HG03060 (cell line): ENCODE data around the gene MACROH2A1.

ENCODE experiments used
- ATAC-seq: cut with Tn5 transposase; IDR thresholded peaks from one replicate; pipeline ENCODE4 v1.9.1; 2021; ENCODE audit warnings: low read depth, moderate number of reproducible peaks; ENCODE audit not compliant: unreplicated experiment

The MACROH2A1 gene

DNA sequence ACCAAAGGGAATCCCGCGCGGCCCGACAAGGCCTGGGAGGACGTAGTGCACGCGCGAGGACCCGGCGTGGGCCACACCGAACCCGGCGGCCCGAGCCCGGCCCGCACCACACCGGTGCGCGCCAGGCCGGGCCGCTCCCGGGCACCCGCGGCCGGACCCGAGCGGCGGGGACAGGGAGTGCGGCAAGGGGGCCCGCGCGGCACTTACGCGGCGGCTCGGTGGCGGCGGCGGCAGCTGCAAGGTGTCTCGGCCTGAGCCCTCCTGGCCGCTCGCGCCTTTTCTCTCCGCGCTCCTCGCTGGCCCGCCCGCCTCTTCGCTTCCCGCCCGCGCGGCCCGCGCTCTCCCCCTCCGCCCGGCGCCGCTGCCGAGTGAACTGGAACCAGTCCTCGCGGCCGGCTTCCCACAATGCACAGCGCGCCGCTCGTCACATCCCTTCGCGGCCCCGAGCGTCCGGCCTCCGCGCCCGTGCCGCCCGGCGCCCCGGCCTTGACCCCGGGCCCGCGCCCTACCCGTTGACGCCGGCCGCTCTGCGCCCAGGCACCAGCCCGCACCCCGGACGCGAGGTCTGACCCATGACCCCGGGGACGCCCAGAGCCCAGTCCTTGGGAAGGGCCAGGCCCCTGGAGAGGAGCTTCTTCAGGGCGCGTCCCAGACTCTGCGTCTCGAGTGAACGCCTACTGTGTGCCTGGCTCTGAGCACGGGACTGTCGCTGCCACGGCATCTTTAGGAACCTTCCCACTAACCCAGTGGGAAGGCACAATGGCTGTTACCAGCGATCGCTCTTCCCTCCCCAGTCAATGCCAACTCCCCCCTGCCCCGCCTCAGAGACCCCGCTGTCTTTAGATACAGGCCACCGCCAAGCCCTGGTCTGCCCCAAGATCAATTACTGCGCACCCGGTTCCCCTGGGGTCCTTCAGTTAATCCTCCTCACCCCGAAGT is at the start of gene MACROH2A1:
TSS of gene MACROH2A1 (minus strand) at position 377 of the 939 bp plus-strand sequence. CDS start 10,138 bp downstream, outside the sequence.
- peak; percentile 54 for ATAC-seq

DNA sequence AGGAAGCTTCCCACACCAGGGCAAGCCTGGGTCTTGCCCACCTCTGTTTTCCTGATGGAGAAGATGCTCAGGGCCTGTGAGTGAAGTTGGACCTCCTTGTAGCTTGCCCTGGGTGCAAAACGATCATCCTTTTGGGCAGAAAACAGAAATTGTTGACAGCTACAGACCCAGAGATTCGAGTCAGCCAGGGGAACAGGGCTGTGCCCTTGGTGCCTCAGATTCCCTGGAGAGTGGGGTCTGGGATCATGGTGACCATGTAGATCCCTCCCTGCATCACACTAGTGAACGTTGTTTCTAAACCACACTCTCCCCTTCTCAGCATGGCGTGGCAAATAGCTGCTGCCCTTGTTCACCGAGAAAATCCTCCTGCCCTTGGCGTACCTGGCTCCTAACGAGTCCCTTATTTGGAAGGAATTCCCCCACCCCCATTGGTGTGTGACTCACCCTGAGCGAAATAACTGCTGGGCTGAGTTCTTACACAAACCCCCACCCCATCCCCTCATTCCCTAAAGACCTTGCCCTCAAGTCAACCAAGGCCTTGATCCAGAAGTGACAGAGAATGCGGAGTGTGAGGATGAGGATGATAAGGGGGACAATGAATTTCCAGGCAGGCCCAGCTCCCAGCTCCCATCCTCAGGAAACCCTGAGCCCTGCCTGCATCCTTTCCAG is 49.2 kb upstream of the MACROH2A1 start:
- ATAC-seq = no peak

DNA sequence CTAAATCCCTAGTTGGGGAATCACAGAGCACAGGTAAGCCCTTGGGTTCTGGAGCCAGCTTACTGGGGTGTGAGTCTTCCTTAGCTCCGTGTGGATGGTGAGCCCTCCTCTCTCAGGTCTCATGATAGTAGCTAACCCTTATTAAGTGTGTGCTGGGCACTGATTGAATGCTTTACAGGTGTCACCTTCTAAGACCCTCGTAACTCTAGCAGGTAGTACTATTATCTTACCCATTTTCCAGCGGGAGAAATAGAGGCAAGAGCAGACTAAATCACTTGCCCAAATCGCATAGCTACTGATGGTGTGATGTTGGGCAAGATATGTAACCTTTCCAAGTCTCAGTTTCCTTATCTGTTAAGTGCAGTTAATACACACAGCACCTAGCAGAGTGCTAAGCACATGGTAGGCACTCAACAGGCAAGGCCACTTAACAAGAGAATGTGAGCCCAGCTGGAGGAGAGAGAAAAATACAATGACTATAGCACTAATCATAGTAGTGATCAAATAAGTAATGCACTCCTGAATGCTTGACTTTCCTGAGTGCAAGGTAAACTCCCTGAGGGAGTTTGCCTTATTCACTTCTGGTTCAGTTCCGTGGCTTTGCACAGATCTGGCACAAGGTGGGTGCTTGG is 48.4 kb upstream of the MACROH2A1 start, which contains the start of gene DCANP1:
TSS of gene DCANP1 (minus strand) at position 51 of the 632 bp plus-strand sequence. CDS start 240 bp downstream, outside the sequence.
- no peak for ATAC-seq

DNA sequence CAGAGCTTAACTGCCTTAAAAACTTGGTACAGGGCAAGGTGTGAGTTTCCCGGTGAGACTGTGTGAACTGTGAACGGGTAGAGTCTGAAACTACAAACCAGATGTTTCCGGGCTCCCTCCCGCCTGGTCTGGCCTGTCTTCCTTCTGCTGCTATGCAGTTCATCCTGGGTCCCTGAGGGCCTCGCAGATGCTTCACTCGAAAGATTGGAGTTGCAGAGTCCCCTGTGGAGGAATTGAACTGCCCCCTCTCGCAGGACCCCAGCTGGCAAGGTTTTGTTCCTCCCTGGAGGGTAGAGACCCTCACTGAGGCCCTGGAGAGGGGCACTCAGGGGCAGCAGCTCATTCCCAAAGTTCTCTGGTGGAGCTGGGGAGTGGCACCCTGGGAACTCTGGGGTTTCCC is 47.6 kb upstream of the MACROH2A1 start:
- no peak for ATAC-seq

DNA sequence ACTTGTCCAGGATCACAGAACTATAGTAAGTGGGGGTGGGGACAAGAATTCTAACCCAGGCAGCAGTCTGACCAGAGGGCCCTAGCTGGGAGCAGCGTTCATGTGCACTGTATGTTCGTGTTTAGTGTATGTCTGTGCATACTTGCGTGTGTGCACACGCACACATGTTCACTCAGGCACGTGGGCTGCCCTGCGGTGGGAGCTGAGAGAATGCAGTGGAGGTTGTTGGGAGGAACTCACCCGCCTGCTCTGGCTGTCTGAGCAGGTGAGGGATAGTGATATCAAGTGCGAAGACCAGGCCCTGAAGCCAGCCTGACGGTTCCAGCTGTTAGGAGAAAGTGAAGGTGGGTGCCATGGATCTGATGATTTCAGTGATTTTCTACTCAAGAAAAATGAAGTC is 47.2 kb upstream of the MACROH2A1 start:
- no peak for ATAC-seq

DNA sequence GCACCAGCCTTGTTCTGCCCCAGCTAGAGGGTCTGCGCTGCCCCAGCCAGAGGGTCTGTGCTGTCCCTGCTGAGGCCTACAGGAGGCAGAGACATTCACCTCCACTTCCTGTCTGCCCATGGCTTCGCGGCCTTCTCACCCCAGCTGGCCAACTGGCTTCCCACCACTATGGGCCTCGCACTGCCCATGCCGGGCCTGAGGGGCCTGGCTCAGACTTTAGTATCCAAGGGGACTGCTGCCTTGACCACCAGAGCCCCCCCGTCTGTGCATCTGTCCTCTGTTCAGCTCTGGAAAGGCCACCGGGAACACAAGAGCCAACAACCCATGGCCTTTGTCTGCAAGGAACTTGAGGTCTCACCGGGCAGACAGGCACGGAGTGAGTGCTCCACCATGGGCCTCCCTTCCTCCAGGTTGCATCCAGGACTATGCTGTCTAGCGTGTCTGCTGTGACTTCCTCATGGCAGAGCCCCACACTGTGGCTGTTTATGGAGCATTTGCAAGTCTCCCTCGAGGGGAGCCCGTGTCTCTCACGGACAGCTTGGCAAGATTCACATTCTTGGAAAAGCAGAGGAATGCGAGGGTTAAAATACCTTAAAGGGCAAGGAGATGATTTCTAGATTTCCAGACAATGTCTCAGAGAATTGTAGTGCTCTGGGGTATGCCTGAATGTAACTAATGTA is 46.4 kb upstream of the MACROH2A1 start:
- ATAC-seq = no peak

DNA sequence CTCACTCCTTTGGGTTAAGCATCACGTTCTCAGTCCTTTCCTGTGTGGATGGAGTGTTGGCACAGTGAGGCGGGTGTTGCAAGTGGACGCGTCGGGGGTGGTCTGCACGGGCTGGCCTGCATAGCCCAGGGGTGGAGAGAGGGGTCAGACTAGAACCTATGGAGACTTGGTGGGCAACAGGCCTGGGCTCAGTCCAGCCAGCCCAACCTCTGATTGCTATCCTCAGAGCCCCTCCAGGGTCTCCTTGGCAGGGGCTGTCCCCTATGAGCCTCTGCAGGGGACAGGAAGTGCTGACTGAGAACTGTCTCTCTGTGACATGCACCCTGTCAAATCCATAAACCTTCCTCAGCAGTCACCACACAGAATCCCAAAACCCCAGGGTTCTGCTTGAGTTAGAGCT is 45.9 kb upstream of the MACROH2A1 start:
- ATAC-seq = no peak

DNA sequence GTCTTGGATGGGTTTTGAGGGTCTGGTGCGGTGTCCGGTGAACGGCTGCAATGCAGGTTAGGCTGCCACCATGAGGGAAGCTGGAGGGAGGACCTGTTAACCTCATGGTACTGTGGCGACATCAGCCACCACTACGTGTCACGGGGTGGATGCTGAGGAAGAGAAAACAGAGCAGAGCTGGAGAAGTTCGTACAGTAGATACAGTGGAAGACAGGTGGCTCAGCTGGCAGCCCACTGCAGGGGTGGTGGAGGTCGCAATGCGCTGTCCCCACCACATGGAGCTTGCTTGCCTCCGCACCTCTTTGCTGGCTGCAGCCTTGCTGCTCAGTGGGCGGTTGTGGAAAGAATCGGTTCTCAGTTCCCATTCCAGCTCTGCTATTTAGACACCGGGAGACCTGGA is 45.3 kb upstream of the MACROH2A1 start:
- no peak for ATAC-seq

DNA sequence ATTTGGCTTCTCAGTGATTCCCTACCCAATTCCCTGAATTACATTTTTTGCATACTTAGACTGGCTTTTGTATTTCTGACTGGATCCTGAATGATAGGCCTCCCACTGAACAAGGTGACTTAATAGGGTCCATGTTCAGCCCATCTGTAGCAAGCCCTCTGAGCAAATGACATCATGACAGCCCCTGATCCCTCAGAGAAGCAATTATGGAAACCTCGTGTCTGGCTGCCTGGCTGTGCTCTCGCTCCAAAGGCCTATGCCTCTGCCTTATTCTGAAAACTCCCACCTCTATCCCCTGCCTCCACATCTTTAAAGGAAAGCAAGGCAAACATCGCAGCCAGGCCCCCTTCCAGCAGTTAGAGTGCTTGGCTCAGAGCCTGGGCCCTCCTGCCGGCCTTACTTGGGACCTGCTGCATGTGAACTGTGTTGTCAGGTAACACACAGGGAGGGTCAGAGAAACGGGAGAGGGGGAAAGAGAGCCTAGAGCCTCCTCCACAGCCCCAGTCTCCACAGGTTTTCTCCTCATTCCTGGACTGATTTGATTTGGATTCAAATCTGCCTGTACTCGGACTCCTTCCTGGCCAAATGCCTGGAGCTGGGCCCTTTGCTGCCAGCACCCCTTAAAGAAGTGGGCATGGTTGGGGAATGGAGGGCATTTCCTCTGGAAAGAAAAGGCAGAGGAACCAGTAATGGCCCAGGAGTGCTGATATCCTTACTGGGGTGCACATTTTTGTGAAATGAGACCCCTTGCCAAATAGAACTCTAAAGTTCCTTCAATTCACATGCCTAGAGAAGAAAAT is 44.3 kb upstream of the MACROH2A1 start:
- ATAC-seq = no peak

DNA sequence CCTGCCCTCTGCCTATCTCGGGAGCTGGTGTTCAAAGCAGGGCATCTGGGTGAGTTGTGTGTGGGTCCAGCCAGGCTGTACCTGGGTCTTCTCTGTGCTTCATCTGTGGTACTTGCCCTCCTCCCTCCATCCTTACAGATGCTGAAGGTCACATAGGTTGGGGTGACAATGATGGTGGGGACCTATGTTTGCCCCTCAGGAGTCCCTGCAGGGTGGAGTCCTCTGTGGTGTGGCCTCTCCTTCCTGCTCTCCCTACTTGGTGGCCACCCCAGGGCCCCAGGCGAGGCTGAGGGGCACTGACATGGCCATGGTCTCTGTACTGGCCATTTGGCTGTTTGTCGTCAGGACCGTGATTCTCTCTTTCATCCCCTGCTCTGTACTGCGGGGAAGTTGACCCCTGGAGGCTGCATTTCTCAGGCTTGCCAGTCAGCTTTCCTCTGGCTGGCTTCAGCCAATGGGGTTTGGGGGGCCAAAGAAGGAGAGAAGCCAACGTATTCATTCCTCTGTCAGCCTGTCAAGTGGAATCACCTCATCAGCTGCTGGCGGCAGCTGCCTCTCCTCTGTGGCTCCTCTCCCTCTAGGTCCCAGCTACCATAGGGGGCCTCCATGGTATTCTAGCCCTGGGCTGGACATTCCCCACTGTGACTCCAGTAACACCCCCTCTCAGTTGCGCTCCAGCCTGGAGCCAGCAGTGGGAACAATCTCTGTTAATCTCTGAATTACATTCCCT is 43.6 kb upstream of the MACROH2A1 start:
- ATAC-seq = no peak

DNA sequence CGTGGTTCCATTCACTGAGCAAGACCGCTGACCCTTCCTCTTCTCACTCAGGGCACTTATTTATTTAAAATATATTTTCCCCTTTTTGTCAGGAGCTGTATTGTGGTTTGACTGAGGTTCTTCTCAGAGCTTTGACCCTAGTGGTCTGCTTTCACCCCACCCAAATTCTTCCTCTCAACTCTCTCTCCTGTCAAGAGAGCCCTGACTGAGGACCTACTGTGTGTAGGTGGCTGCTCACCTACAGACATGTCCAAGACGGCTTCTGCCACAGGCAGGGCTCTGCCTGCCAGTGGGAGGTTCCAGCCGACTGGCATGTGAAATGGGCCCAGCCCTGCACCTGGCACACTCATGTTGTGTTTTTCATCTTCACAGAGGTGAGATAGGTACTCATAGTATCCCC is 42.9 kb upstream of the MACROH2A1 start:
- no peak for ATAC-seq

DNA sequence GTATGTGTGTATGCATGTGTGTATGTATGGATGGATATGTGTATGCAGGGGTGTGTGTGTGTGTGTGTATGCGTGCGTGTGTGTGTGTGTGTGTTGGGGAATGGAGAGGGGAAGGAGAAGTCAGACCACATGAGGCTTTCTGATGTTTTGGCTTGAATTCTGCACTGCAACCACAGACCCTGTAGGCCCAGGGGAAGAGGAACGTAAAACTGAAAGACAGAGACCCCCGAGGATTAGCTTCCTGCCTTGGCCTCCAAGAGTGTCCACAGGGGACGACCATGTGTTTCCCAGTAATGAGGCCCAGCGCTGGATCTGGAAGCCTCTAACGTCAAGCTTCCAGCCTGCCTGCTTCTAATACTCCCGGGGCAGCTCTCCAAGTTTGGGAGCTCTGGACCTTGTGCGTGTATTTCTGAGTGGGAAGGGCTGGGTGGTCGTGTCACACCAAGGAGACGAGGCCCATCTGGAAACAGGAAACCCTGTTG is 42.4 kb upstream of the MACROH2A1 start:
- ATAC-seq = no peak

DNA sequence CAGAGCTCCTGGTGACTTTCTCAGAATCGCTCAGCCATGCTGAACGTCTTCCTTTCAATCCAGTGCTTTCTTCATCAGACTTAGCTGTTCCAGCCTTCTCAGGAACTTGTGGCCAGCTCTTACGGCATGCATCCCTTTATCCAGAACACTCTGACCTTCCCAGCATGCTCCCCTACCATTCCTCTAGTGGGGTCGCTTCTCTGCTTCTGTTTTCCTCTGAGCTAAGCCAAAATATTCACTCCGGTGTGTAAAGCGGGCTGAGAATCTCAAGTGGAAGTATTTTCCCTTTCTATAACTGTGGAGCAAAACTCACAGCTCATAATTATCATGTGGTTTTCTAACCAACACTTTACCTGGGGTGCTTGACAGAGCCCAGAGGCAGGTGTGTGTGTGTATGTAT is 41.9 kb upstream of the MACROH2A1 start:
- ATAC-seq = no peak

DNA sequence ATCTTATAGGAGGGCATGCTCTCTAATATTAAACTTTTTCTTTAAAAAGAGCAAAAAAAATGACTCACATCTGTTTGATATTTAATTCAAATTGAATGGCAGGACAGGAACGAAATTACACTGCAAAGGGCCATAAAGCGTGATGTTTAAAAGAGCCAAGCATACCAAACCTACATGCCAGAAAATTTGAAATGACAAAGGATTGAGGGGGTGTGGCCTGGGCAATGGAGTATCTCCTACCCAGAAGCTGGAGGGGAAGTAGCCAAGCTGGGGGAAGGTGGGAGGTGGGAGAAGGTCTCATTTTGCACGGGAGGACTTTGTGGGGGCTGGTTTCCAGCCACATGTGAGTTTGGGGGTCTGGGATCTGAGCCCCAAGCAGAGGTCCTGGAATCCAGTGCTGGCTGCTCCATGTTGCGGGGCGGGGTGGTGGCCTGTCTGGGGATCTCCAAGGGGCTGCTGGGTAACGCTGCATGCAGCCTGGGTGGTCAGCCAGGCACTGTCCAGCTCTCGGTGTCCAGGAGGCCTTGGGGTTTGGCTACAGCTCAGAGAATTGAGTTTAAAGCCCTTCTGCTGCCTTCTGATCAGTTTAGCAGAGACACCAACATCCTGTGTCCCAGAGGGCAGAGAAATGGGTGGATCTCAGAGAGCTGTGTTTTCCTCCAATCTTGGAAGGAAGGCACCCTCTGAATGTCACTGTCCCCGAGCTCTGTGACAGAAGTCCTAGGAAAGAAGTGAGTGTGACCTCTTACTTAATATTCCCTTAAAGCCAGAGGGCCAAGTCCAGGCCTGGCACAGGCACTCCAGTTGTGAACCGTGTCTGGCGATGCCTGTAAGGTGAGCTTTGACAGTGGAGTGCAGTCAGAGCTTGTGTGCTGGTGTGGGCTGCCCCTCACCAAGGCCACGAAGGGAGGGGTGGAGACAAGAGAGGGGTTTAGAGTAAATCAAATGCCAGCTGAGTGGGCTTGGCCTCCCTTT is 40.5 kb upstream of the MACROH2A1 start:
- ATAC-seq = no peak

DNA sequence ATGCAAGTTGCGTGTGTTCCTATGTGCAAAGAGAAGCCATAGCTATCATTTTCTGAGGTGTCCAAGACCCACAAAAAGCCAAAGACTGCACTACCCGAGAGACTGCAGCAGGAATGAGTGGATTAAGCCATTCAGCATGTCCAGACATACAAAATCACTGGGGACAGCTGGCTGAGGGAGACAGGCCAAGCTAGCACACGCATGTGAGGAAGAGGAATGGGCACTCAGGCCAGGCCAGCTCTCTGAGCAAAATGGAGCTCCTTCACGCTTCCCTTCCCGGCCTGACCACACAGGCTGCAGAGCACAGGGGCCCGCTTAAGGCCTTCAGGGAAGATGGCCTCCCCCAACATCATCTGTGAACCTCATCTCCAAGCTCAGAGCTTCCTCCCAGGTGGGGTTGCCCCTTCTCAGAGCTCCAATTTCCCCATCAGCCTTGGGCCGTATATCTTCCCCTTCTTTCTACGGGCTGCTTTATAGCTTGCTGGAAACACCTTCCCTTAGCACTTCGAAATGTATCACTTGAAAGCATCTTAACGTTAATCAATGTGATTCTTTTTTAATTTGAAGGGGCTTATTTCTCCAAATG is 39.7 kb upstream of the MACROH2A1 start:
- ATAC-seq = no peak

DNA sequence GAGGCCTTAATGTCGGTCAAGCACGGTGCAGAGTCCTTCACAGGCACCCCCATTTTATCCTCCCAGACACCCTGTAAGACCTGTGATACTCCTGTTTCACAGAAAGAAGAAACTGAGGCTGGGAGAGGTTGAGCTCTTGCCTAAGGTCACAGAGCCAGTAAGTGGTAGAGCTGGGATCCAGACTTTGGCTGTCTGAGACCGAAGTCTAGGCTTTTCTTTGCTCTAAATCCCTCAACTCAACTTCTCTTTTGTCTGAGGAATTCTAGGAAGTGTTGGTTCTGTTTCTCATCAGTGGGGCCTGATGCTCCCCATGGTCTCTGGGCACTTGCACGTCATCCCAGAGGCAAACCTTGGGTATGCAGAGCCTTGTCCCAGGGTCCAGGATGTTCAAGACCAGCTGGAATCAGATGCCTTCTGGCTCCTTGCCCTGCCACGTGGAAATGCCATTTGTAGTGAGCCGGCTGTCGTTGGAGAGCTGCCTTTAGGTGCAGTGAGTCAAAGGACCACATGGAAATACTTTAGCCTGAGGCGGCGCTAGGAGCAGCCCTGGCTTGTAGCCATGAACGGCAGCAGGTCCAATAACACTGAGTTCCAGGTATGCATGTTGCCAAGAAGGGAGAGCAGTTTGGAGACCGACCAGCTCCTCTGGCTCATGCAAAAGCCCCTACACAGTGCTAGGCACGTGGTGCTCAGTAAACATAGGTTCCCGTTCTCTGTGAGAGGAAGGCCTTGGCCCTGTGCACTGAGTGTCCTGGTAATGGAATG is 38.9 kb upstream of the MACROH2A1 start:
- ATAC-seq = no peak

DNA sequence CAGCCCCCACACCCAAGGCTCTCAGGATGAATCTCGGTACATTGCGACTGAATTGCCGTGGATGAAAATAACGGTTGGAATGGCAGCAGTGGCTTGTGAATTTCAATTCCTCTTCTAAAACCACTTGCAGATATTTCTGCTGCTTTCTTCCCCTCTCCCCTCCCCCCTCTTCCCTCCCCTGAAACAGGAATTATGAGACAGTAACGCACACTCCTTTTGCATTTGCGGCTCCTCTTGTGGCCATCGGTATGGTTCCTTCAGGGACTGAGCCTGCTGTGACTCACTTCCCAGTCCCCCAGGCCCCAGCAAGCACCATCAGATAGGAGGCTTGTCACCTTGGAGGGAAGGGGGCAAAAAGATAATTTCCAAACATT is 38.4 kb upstream of the MACROH2A1 start:
- ATAC-seq = no peak
